ENCODE measurements around the gene MYO18B.

DNA sequence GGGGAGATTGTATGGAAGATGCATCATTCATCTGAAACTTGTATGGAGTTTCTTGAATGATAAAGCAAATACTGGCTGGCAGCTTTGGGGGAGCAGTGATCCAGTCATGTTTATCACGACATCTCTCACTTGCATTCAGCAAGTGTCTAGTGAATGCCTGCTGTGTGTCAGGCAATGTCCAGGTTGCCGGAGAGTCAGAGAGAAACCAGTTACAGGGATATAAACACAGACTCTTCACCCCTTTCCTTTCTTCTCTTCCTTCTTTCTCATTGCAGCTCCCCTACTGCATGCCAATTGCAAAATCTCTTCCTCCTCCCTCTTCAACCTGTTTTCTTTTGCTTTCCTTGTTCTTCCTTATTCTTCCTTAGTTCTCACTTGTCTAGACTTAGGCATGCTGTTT is 220.7 kb downstream of the MYO18B start:
- TF ChIP-seq, protein P1, sequence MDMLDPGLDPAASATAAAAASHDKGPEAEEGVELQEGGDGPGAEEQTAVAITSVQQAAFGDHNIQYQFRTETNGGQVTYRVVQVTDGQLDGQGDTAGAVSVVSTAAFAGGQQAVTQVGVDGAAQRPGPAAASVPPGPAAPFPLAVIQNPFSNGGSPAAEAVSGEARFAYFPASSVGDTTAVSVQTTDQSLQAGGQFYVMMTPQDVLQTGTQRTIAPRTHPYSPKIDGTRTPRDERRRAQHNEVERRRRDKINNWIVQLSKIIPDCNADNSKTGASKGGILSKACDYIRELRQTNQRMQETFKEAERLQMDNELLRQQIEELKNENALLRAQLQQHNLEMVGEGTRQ (IDR thresholded peaks at IDR 0.05; ENCODE audit: low read depth, low read length) = no peak
- no peak for TF ChIP-seq MXI1 (IDR thresholded peaks at IDR 0.05; ENCODE audit: borderline replicate concordance, low read depth, low read length)
- TF ChIP-seq, protein P2, sequence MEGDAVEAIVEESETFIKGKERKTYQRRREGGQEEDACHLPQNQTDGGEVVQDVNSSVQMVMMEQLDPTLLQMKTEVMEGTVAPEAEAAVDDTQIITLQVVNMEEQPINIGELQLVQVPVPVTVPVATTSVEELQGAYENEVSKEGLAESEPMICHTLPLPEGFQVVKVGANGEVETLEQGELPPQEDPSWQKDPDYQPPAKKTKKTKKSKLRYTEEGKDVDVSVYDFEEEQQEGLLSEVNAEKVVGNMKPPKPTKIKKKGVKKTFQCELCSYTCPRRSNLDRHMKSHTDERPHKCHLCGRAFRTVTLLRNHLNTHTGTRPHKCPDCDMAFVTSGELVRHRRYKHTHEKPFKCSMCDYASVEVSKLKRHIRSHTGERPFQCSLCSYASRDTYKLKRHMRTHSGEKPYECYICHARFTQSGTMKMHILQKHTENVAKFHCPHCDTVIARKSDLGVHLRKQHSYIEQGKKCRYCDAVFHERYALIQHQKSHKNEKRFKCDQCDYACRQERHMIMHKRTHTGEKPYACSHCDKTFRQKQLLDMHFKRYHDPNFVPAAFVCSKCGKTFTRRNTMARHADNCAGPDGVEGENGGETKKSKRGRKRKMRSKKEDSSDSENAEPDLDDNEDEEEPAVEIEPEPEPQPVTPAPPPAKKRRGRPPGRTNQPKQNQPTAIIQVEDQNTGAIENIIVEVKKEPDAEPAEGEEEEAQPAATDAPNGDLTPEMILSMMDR (conservative IDR thresholded peaks at IDR 0.05; ENCODE audit: low read depth, low read length) = no peak
- no peak for TF ChIP-seq POLR2A (IDR thresholded peaks at IDR 0.05; ENCODE audit: low read depth, low read length)
- TF ChIP-seq RAD21 (IDR thresholded peaks at IDR 0.05; ENCODE audit: low read length) = no peak
- TF ChIP-seq MAFK (IDR thresholded peaks at IDR 0.05; ENCODE audit: low read depth, low read length) = no peak
- no peak for TF ChIP-seq SMC3 (IDR thresholded peaks at IDR 0.05; ENCODE audit: low read depth, low read length)
- TF ChIP-seq MAZ (IDR thresholded peaks at IDR 0.05; ENCODE audit: borderline replicate concordance, low read depth, low read length) = no peak
- no peak for TF ChIP-seq BHLHE40 (IDR thresholded peaks at IDR 0.05; ENCODE audit: low read depth, low read length)
- TF ChIP-seq NFE2L2 (IDR thresholded peaks at IDR 0.05; ENCODE audit: low read depth, low read length) = no peak
- TF ChIP-seq CEBPB (IDR thresholded peaks at IDR 0.05; ENCODE audit: low read depth, low read length) = no peak
